ENCODE results near the gene PPP2R2C.

PPP2R2C gene

DNA sequence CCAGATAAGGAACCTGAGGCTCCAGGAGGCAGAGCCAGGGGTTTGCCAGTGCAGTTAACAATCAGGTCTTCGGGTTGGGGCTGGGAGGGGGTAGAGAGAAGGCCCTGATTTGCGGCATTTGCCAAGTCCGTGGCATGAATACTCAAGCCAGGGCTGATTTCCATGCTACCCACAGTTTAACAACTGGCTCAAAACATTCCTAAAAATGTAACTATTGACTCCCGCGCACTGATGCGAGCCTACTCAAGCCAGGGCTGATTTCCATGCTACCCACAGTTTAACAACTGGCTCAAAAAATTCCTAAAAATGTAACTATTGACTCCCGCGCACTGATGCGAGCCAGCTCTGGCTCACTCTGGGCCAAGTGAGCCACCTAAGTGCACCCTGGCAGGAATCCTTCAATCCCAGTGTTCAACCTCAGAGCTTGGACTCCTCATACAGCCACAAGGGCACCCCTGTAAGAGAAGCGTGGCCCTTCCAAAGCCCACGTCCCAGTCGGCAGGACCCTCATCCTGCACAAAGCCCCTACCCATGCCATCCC lies 75.6 kb downstream of the PPP2R2C start:
- Histone ChIP-seq H3K14ac (ENCODE audit: low read length in 2 of 2) (no peak overlapping the region), H2BK12ac (ENCODE audit: low read length in 2 of 2) (no peak overlapping the region), H3K27me3 (ENCODE audit: control insufficient read depth in 1 of 2, insufficient read depth in 1 of 2, low read length in 2 of 2) (peaks cover 23 to 63% of the 10 kb centered on the region in 2 experiments), H3K23ac (ENCODE audit: low read length in 2 of 2) (no peak overlapping the region), H2BK15ac (ENCODE audit: low read depth, poor library complexity, severe bottlenecking) (no peak overlapping the region), H2AFZ (ENCODE audit: low read depth, low read length) (no peak overlapping the region), H2AK5ac (ENCODE audit: low read length, severe bottlenecking) (no peak overlapping the region), H3K9ac (ENCODE audit: low read length) (no peak overlapping the region), H2BK120ac (ENCODE audit: low read depth, low read length) (no peak overlapping the region), H3K4me2 (ENCODE audit: low read length, poor library complexity, severe bottlenecking) (no peak overlapping the region), H3K79me1 (replicated peaks; ENCODE audit: low read length, poor library complexity, severe bottlenecking) (no peaks in the 10 kb centered on the region), H4K8ac (ENCODE audit: low read length) (no peak overlapping the region), H3K27ac (ENCODE audit: low read length, poor library complexity, severe bottlenecking) (no peak overlapping the region), H3K36me3 (ENCODE audit: control insufficient read depth in 1 of 2, insufficient read depth in 2 of 2, low read depth in 1 of 2, low read length in 2 of 2) (no peaks in the 10 kb centered on the region), H3K4me3 (ENCODE audit: insufficient read depth in 1 of 2, low read depth in 1 of 2, low read length in 2 of 2) (no peak overlapping the region), H3K4me1 (ENCODE audit: control insufficient read depth, insufficient read depth, low read depth, low read length) (no peaks in the 10 kb centered on the region), H3K9me3 (ENCODE audit: control insufficient read depth, low read length) (no peaks in the 10 kb centered on the region), H2BK5ac (ENCODE audit: low read depth, low read length, poor library complexity, severe bottlenecking) (no peak overlapping the region), H4K91ac (ENCODE audit: low read length) (no peak overlapping the region), H3K4ac (ENCODE audit: low read depth in 1 of 2, low read length in 2 of 2) (no peak overlapping the region), H3K18ac (ENCODE audit: low read depth in 1 of 2, low read length in 2 of 2) (no peak overlapping the region)
- WGBS = 80% methylated on average over 12 of the region's 12 CpGs
- no peak for DNase-seq

GRCh38 chr4:6395466-6396228 lies 76.8 kb downstream of the PPP2R2C start:
- Histone ChIP-seq H2BK12ac (ENCODE audit: low read length in 2 of 2) (no peak overlapping the region), H3K23ac (ENCODE audit: low read length in 2 of 2) (no peak overlapping the region), H3K9ac (ENCODE audit: low read length) (no peak overlapping the region), H2BK15ac (ENCODE audit: low read depth, poor library complexity, severe bottlenecking) (no peak overlapping the region), H2BK5ac (ENCODE audit: low read depth, low read length, poor library complexity, severe bottlenecking) (no peak overlapping the region), H2AFZ (ENCODE audit: low read depth, low read length) (no peak overlapping the region), H3K79me1 (replicated peaks; ENCODE audit: low read length, poor library complexity, severe bottlenecking) (no peaks in the 10 kb centered on the region), H4K8ac (ENCODE audit: low read length) (no peak overlapping the region), H3K4me2 (ENCODE audit: low read length, poor library complexity, severe bottlenecking) (no peak overlapping the region), H3K18ac (ENCODE audit: low read depth in 1 of 2, low read length in 2 of 2) (no peak overlapping the region), H2AK5ac (ENCODE audit: low read length, severe bottlenecking) (no peak overlapping the region), H3K9me3 (ENCODE audit: control insufficient read depth, low read length) (no peaks in the 10 kb centered on the region), H3K27ac (ENCODE audit: low read length, poor library complexity, severe bottlenecking) (no peak overlapping the region), H3K4me3 (ENCODE audit: insufficient read depth in 1 of 2, low read depth in 1 of 2, low read length in 2 of 2) (no peak overlapping the region), H3K14ac (ENCODE audit: low read length in 2 of 2) (no peak overlapping the region), H3K4me1 (ENCODE audit: control insufficient read depth, insufficient read depth, low read depth, low read length) (no peaks in the 10 kb centered on the region), H3K27me3 (ENCODE audit: control insufficient read depth in 1 of 2, insufficient read depth in 1 of 2, low read length in 2 of 2) (peaks cover 16 to 57% of the 10 kb centered on the region in 2 experiments), H3K36me3 (ENCODE audit: control insufficient read depth in 1 of 2, insufficient read depth in 2 of 2, low read depth in 1 of 2, low read length in 2 of 2) (no peaks in the 10 kb centered on the region), H4K91ac (ENCODE audit: low read length) (peak overlapping the region; percentile 7), H2BK120ac (ENCODE audit: low read depth, low read length) (no peak overlapping the region), H3K4ac (ENCODE audit: low read depth in 1 of 2, low read length in 2 of 2) (no peak overlapping the region)
- DNase-seq = no peak
- WGBS = 89% methylated on average over 15 of the region's 17 CpGs

DNA sequence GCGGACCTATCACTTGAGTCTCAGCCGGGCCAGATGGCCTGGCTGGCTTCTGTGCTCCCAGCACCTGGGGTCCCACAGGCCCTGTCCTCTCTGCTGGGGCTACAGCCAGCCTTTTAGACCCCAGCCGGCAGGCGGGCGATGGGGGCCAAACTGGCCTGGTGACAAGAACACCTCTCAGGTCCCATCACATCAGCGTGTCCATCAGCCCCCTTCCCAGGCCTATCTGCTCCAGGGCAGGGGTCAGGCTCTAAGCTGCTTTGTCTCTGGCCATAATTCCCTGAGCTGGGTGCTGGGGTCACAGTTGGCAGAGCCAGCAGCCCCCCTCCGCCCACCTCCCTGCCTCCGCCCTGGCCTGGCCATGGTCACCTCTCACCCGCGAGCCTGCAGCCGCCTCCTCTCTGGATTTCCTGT lies 77.7 kb downstream of the PPP2R2C start:
- no peak overlapping the region for H4K91ac ChIP-seq (ENCODE audit: low read length)
- H3K4me2 ChIP-seq (ENCODE audit: low read length, poor library complexity, severe bottlenecking) = no peak overlapping the region
- H3K27me3 ChIP-seq (ENCODE audit: control insufficient read depth in 1 of 2, insufficient read depth in 1 of 2, low read length in 2 of 2) = peaks cover 20 to 58% of the 10 kb centered on the region in 2 experiments
- no peak for DNase-seq
- H2BK12ac ChIP-seq (ENCODE audit: low read length in 2 of 2) = no peak overlapping the region
- H3K9me3 ChIP-seq (ENCODE audit: control insufficient read depth, low read length) = no peaks in the 10 kb centered on the region
- H3K9ac ChIP-seq (ENCODE audit: low read length) = no peak overlapping the region
- no peak overlapping the region for H4K8ac ChIP-seq (ENCODE audit: low read length)
- H3K4me1 ChIP-seq (ENCODE audit: control insufficient read depth, insufficient read depth, low read depth, low read length) = no peaks in the 10 kb centered on the region
- H3K23ac ChIP-seq (ENCODE audit: low read length in 2 of 2) = no peak overlapping the region
- H3K36me3 ChIP-seq (ENCODE audit: control insufficient read depth in 1 of 2, insufficient read depth in 2 of 2, low read depth in 1 of 2, low read length in 2 of 2) = no peaks in the 10 kb centered on the region
- H2BK15ac ChIP-seq (ENCODE audit: low read depth, poor library complexity, severe bottlenecking) = no peak overlapping the region
- no peak overlapping the region for H2AK5ac ChIP-seq (ENCODE audit: low read length, severe bottlenecking)
- no peak overlapping the region for H3K4me3 ChIP-seq (ENCODE audit: insufficient read depth in 1 of 2, low read depth in 1 of 2, low read length in 2 of 2)
- H3K18ac ChIP-seq (ENCODE audit: low read depth in 1 of 2, low read length in 2 of 2) = no peak overlapping the region
- no peak overlapping the region for H2AFZ ChIP-seq (ENCODE audit: low read depth, low read length)
- H3K79me1 ChIP-seq (replicated peaks; ENCODE audit: low read length, poor library complexity, severe bottlenecking) = no peaks in the 10 kb centered on the region
- 93% methylated on average over 11 of the region's 11 CpGs for WGBS
- H3K4ac ChIP-seq (ENCODE audit: low read depth in 1 of 2, low read length in 2 of 2) = no peak overlapping the region
- no peak overlapping the region for H2BK120ac ChIP-seq (ENCODE audit: low read depth, low read length)
- H2BK5ac ChIP-seq (ENCODE audit: low read depth, low read length, poor library complexity, severe bottlenecking) = no peak overlapping the region
- no peak overlapping the region for H3K14ac ChIP-seq (ENCODE audit: low read length in 2 of 2)
- no peak overlapping the region for H3K27ac ChIP-seq (ENCODE audit: low read length, poor library complexity, severe bottlenecking)

GRCh38 chr4:6393544-6394475 lies 78.6 kb downstream of the PPP2R2C start:
- H3K18ac ChIP-seq (ENCODE audit: low read depth in 1 of 2, low read length in 2 of 2) = no peak overlapping the region
- no peak overlapping the region for H3K4me3 ChIP-seq (ENCODE audit: insufficient read depth in 1 of 2, low read depth in 1 of 2, low read length in 2 of 2)
- no peaks in the 10 kb centered on the region for H3K4me1 ChIP-seq (ENCODE audit: control insufficient read depth, insufficient read depth, low read depth, low read length)
- H3K4me2 ChIP-seq (ENCODE audit: low read length, poor library complexity, severe bottlenecking) = no peak overlapping the region
- no peak overlapping the region for H4K91ac ChIP-seq (ENCODE audit: low read length)
- no peak overlapping the region for H3K27ac ChIP-seq (ENCODE audit: low read length, poor library complexity, severe bottlenecking)
- no peak overlapping the region for H3K4ac ChIP-seq (ENCODE audit: low read depth in 1 of 2, low read length in 2 of 2)
- DNase-seq = no peak
- no peak overlapping the region for H3K9ac ChIP-seq (ENCODE audit: low read length)
- H2AK5ac ChIP-seq (ENCODE audit: low read length, severe bottlenecking) = no peak overlapping the region
- 83% methylated on average over 12 of the region's 16 CpGs for WGBS
- no peak overlapping the region for H3K23ac ChIP-seq (ENCODE audit: low read length in 2 of 2)
- no peak overlapping the region for H2BK120ac ChIP-seq (ENCODE audit: low read depth, low read length)
- no peak overlapping the region for H3K14ac ChIP-seq (ENCODE audit: low read length in 2 of 2)
- no peak overlapping the region for H2BK12ac ChIP-seq (ENCODE audit: low read length in 2 of 2)
- no peak overlapping the region for H2BK15ac ChIP-seq (ENCODE audit: low read depth, poor library complexity, severe bottlenecking)
- H2BK5ac ChIP-seq (ENCODE audit: low read depth, low read length, poor library complexity, severe bottlenecking) = no peak overlapping the region
- no peak overlapping the region for H4K8ac ChIP-seq (ENCODE audit: low read length)
- peaks cover 22 to 58% of the 10 kb centered on the region in 2 experiments for H3K27me3 ChIP-seq (ENCODE audit: control insufficient read depth in 1 of 2, insufficient read depth in 1 of 2, low read length in 2 of 2)
- H2AFZ ChIP-seq (ENCODE audit: low read depth, low read length) = no peak overlapping the region
- H3K9me3 ChIP-seq (ENCODE audit: control insufficient read depth, low read length) = no peaks in the 10 kb centered on the region
- H3K79me1 ChIP-seq (replicated peaks; ENCODE audit: low read length, poor library complexity, severe bottlenecking) = no peaks in the 10 kb centered on the region
- no peaks in the 10 kb centered on the region for H3K36me3 ChIP-seq (ENCODE audit: control insufficient read depth in 1 of 2, insufficient read depth in 2 of 2, low read depth in 1 of 2, low read length in 2 of 2)
